IMR-90 (cell line): ENCODE results near the gene DUSP14. TPM values are rescaled to one million over a fixed set of nuclear protein-coding genes. Genes with fewer than 3 reads are reported as not detected.

Experiments used
- ATAC-seq: fragments of 200-7000 bp; cut with Tn5 transposase; 2 replicates; pipeline ENCODE4 v1.9.1; 2020; ENCODE audit warnings: low read depth, mild to moderate bottlenecking, moderate library complexity
- BruUV-seq: library from RNA; stranded (reverse); fragments of 400-500 nt; replicated peaks from 2 replicates; lab custom pipeline; 2021; lab: Mats Ljungman, UMichigan
- CTCF ChIA-PET: fragments of 300-600 bp; formaldehyde crosslinking; extraction: SDS; loops from one replicate; lab custom pipeline; 2021; ENCODE audit warnings: antibody characterized with exemption; lab: Yijun Ruan, JAX
- POLR2A ChIA-PET: fragments of 300-600 bp; sonication (Branson Sonifier 250); formaldehyde crosslinking; loops from one replicate; lab custom pipeline; 2022; ENCODE audit warnings: antibody characterized with exemption; ENCODE audit not compliant: unreplicated experiment; lab: Charles Lee
- DNase-seq: peaks from one replicate; pipeline ENCODE4 v3.0.0; 2013
- H2AFZ ChIP-seq: replicated peaks from 2 replicates; pipeline ENCODE3; 2013; ENCODE audit warnings: low read length, mild to moderate bottlenecking; ENCODE audit not compliant: poor library complexity
- H2AK5ac ChIP-seq: 2 replicates; pipeline ENCODE4 v1.6.1; 2013; ENCODE audit warnings: low read depth, low read length, inconsistent platforms
- H2AK9ac ChIP-seq: replicated peaks from 2 replicates; pipeline ENCODE3; 2013; ENCODE audit warnings: mild to moderate bottlenecking, low read depth, low read length, moderate library complexity; ENCODE audit not compliant: poor library complexity
- H2BK120ac ChIP-seq: 2 replicates; pipeline ENCODE4 v1.6.1; 2013; ENCODE audit warnings: low read depth, low read length, inconsistent platforms
- H2BK15ac ChIP-seq: 3 replicates; pipeline ENCODE4 v1.6.1; 2013; ENCODE audit warnings: low read depth, low read length, inconsistent platforms
- H2BK20ac ChIP-seq: 2 replicates; pipeline ENCODE4 v1.6.1; 2013; ENCODE audit warnings: low read depth, mild to moderate bottlenecking, inconsistent platforms, low read length, moderate library complexity
- H2BK5ac ChIP-seq: 2 replicates; pipeline ENCODE4 v1.6.1; 2013; ENCODE audit warnings: mild to moderate bottlenecking, low read depth, low read length, inconsistent platforms; ENCODE audit not compliant: poor library complexity, severe bottlenecking
- H3K14ac ChIP-seq: replicated peaks from 2 replicates; pipeline ENCODE4 v1.6.1; 2013; ENCODE audit warnings: low read depth, low read length, inconsistent platforms
- H3K18ac ChIP-seq: 2 replicates; pipeline ENCODE4 v1.6.1; 2013; ENCODE audit warnings: low read depth, low read length, control low read depth
- H3K23ac ChIP-seq: 2 replicates; pipeline ENCODE4 v1.6.1; 2013; ENCODE audit warnings: low read depth, low read length, inconsistent platforms
- H3K27ac ChIP-seq: 2 replicates; pipeline ENCODE4 v1.5.1; 2013; ENCODE audit warnings: mild to moderate bottlenecking, control low read depth, low read length; ENCODE audit not compliant: insufficient read depth
- H3K27me3 ChIP-seq: 2 replicates; pipeline ENCODE4 v1.6.1; 2013; ENCODE audit warnings: low read length; ENCODE audit not compliant: control insufficient read depth, insufficient read depth
- H3K36me3 ChIP-seq: 2 replicates; pipeline ENCODE4 v1.6.1; 2013; ENCODE audit warnings: low read length, mixed read lengths; ENCODE audit not compliant: control insufficient read depth, insufficient read depth
- H3K4ac ChIP-seq: 2 replicates; pipeline ENCODE4 v1.6.1; 2013; ENCODE audit warnings: low read depth, low read length, inconsistent platforms
- H3K4me1 ChIP-seq: 2 replicates; pipeline ENCODE4 v1.6.1; 2013; ENCODE audit warnings: low read length, mixed read lengths; ENCODE audit not compliant: control insufficient read depth, insufficient read depth
- H3K4me2 ChIP-seq: 2 replicates; pipeline ENCODE4 v1.6.1; 2013; ENCODE audit warnings: low read depth, mild to moderate bottlenecking, control low read depth, low read length, moderate library complexity
- H3K4me3 ChIP-seq: 2 replicates; pipeline ENCODE4 v1.5.1; 2013; ENCODE audit warnings: low read depth, mild to moderate bottlenecking, control low read depth, low read length, moderate library complexity; ENCODE audit not compliant: insufficient read depth
- H3K56ac ChIP-seq: 2 replicates; pipeline ENCODE4 v1.6.1; 2013; ENCODE audit warnings: low read length, inconsistent platforms; ENCODE audit not compliant: insufficient read depth; ENCODE audit errors: extremely low read depth
- H3K79me1 ChIP-seq, 2 experiments: 2 replicates each; pipeline ENCODE4 v1.6.1; 2013; ENCODE audit warnings: low read length in 2 of 2, inconsistent platforms in 1 of 2, low read depth in 1 of 2
- H3K9ac ChIP-seq: 2 replicates; pipeline ENCODE4 v1.6.1; 2013; ENCODE audit warnings: low read depth, low read length, control low read depth
- H3K9me1 ChIP-seq: 2 replicates; pipeline ENCODE4 v1.6.1; 2013; ENCODE audit warnings: low read length, inconsistent platforms; ENCODE audit not compliant: insufficient read depth
- H3K9me3 ChIP-seq: 2 replicates; pipeline ENCODE4 v1.6.1; 2013; ENCODE audit warnings: low read length; ENCODE audit not compliant: control insufficient read depth, insufficient read depth
- H4K20me1 ChIP-seq: 2 replicates; pipeline ENCODE4 v1.6.1; 2013; ENCODE audit warnings: low read length, inconsistent platforms; ENCODE audit not compliant: insufficient read depth
- H4K5ac ChIP-seq: 2 replicates; pipeline ENCODE4 v1.6.1; 2013; ENCODE audit warnings: mild to moderate bottlenecking, low read depth, low read length, control low read depth
- H4K8ac ChIP-seq, 2 experiments: 2 replicates each; pipeline ENCODE4 v1.6.1; 2013; ENCODE audit warnings: low read depth in 2 of 2, low read length in 2 of 2, control low read depth in 1 of 2, inconsistent platforms in 1 of 2
- H4K91ac ChIP-seq: 2 replicates; pipeline ENCODE4 v1.6.1; 2013; ENCODE audit warnings: low read depth, low read length, inconsistent platforms; ENCODE audit not compliant: insufficient read depth
- CEBPB ChIP-seq: IDR thresholded peaks from 2 replicates; pipeline ENCODE4 v1.6.1; 2012; ENCODE audit warnings: low read depth, low read length, improper control_type of control experiment
- CHD1 ChIP-seq: IDR thresholded peaks from 2 replicates; pipeline ENCODE4 v1.6.1; 2012; ENCODE audit warnings: low read depth, low read length, improper control_type of control experiment
- FOS ChIP-seq: fragments of 150-350 bp; IDR thresholded peaks from 2 replicates; pipeline ENCODE4 v1.6.1; 2016; ENCODE audit warnings: low read depth, low read length
- MAFK ChIP-seq: IDR thresholded peaks from 2 replicates; pipeline ENCODE4 v1.6.1; 2012; ENCODE audit warnings: low read depth, low read length, improper control_type of control experiment
- MAZ ChIP-seq: IDR thresholded peaks from 2 replicates; pipeline ENCODE4 v1.6.1; 2012; ENCODE audit warnings: low read depth, mild to moderate bottlenecking, low read length, improper control_type of control experiment, moderate library complexity, borderline replicate concordance
- MXI1 ChIP-seq: IDR thresholded peaks from 2 replicates; pipeline ENCODE4 v1.6.1; 2012; ENCODE audit warnings: low read depth, mild to moderate bottlenecking, low read length, moderate library complexity, borderline replicate concordance
- NFE2L2 ChIP-seq: fragments of 150-350 bp; IDR thresholded peaks from 2 replicates; pipeline ENCODE4 v1.6.1; 2016; ENCODE audit warnings: low read depth, mild to moderate bottlenecking, low read length
- POLR2A ChIP-seq: IDR thresholded peaks from 2 replicates; pipeline ENCODE4 v1.6.1; 2012; ENCODE audit warnings: mild to moderate bottlenecking, low read depth, low read length
- RAD21 ChIP-seq: IDR thresholded peaks from 2 replicates; pipeline ENCODE4 v1.6.1; 2012; ENCODE audit warnings: low read length, improper control_type of control experiment
- RCOR1 ChIP-seq: IDR thresholded peaks from 2 replicates; pipeline ENCODE4 v1.6.1; 2012; ENCODE audit warnings: mild to moderate bottlenecking, low read length, improper control_type of control experiment; ENCODE audit not compliant: insufficient replicate concordance
- RFX5 ChIP-seq: IDR thresholded peaks from 2 replicates; pipeline ENCODE4 v1.8.0; 2012; ENCODE audit warnings: low read depth, mild to moderate bottlenecking, low read length, moderate library complexity
- SMC3 ChIP-seq: fragments of 150-350 bp; IDR thresholded peaks from 2 replicates; pipeline ENCODE4 v1.6.1; 2016; ENCODE audit warnings: low read depth, mild to moderate bottlenecking, antibody characterized with exemption, low read length, moderate library complexity
- WGBS, 2 experiments: methylation state at CpG; one replicate each; pipeline versions ENCODE4 v1.1.5 to v1.1.7; 2013; ENCODE audit warnings: missing lambda C conversion rate in 2 of 2; ENCODE audit not compliant: insufficient read length in 1 of 2; ENCODE audit errors: extremely low coverage in 2 of 2; 5-methylcytosine and 5-hydroxymethylcytosine counted together
- dilution Hi-C: fragments of 300-500 bp; cut with HindIII; formaldehyde crosslinking; loops from one replicate; pipeline ENCODE4 v1.14.3; 2018; ENCODE audit warnings: low sequenced_read_pairs; ENCODE audit not compliant: unreplicated experiment
- in situ Hi-C: fragments of 300-500 bp; cut with MboI; formaldehyde crosslinking; loops from 3 replicates; pipeline ENCODE4 v1.14.3; 2019; ENCODE audit warnings: low sequenced_read_pairs, inconsistent platforms, mixed read lengths
- intact Hi-C: fragments of 100-400 bp; cut with micrococcal nuclease; formaldehyde crosslinking; loops from 2 replicates; pipeline ENCODE4 v1.10.0; 2022
- polyA plus RNA-seq, 3 experiments: library from polyadenylated mRNA; depleted of rRNA; stranded (reverse); fragments of >200 nt; gene quantifications; 2 replicates each; pipeline ENCODE4 v1.2.3, GENCODE V29; 2012; ENCODE audit warnings: low replicate concordance in 1 of 3
- total RNA-seq: library from RNA; depleted of rRNA; stranded (reverse); fragments of >200 nt; gene quantifications from 2 replicates; pipeline ENCODE4 v1.2.3, GENCODE V29; 2012
- TF ChIP-seq, protein P1 (sequence below): fragments of 150-350 bp; IDR thresholded peaks from 2 replicates; pipeline ENCODE4 v1.6.1; 2016; ENCODE audit warnings: low read depth, mild to moderate bottlenecking, low read length, moderate library complexity, borderline replicate concordance
- TF ChIP-seq, protein P2 (sequence below): fragments of 150-350 bp; IDR thresholded peaks from 2 replicates; pipeline ENCODE4 v1.6.1; 2017; ENCODE audit warnings: mild to moderate bottlenecking, antibody characterized with exemption, low read length, low read depth
- TF ChIP-seq, protein P3 (sequence below): conservative IDR thresholded peaks from 2 replicates; pipeline ENCODE4 v1.5.1; 2012; ENCODE audit warnings: mild to moderate bottlenecking, low read depth, low read length, improper control_type of control experiment

DUSP14 gene
- total and polyA plus RNA-seq, 2 of the 4 experiments (the other 2 are of a cell fraction) = 97.5 to 127 TPM

DNA sequence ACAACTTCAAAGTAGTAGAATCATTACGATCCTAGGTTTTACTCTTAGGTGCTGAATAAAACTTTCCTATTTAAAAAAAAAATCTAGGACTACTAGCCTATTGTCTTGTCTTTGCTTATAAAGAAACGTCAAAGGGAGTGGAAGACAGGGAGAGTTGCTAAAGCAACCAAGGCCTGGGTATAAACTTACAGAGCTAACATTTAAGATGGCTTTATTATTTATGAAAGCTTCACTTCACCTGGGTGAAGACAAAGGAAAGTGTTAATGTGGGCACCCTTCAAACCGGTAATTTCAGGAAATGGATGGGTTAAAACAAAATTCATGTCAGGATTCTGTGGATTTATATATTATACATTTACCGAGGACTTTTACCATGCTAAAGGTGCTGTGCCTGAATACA is 2.5 kb downstream of the DUSP14 start:
- H4K20me1 ChIP-seq = peaks cover 59% of the 10 kb centered on the region
- dilution Hi-C loops = no loop called here
- peak overlapping the region; percentile 37; the same call in 1 of the 2 replicates for H4K91ac ChIP-seq
- no peak for ATAC-seq
- H3K36me3 ChIP-seq = no peaks in the 10 kb centered on the region; the same call in 1 of the 2 replicates
- H2AFZ ChIP-seq = no peak overlapping the region
- H3K18ac ChIP-seq = no peak overlapping the region; the same call in 1 of the 2 replicates
- H3K4me3 ChIP-seq = peak overlapping the region; percentile 95; the same call in 1 of the 2 replicates
- TF ChIP-seq, protein P1, sequence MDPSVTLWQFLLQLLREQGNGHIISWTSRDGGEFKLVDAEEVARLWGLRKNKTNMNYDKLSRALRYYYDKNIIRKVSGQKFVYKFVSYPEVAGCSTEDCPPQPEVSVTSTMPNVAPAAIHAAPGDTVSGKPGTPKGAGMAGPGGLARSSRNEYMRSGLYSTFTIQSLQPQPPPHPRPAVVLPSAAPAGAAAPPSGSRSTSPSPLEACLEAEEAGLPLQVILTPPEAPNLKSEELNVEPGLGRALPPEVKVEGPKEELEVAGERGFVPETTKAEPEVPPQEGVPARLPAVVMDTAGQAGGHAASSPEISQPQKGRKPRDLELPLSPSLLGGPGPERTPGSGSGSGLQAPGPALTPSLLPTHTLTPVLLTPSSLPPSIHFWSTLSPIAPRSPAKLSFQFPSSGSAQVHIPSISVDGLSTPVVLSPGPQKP = no peak
- TF ChIP-seq SMC3 (no peak), RFX5 (no peak), FOS (no peak), POLR2A (no peak), NFE2L2 (no peak), RCOR1 (no peak), RAD21 (no peak), CHD1 (no peak), MAZ (no peak), MAFK (no peak), CEBPB (no peak), MXI1 (no peak)
- TF ChIP-seq, protein P2, sequence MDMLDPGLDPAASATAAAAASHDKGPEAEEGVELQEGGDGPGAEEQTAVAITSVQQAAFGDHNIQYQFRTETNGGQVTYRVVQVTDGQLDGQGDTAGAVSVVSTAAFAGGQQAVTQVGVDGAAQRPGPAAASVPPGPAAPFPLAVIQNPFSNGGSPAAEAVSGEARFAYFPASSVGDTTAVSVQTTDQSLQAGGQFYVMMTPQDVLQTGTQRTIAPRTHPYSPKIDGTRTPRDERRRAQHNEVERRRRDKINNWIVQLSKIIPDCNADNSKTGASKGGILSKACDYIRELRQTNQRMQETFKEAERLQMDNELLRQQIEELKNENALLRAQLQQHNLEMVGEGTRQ = no peak
- TF ChIP-seq, protein P3, sequence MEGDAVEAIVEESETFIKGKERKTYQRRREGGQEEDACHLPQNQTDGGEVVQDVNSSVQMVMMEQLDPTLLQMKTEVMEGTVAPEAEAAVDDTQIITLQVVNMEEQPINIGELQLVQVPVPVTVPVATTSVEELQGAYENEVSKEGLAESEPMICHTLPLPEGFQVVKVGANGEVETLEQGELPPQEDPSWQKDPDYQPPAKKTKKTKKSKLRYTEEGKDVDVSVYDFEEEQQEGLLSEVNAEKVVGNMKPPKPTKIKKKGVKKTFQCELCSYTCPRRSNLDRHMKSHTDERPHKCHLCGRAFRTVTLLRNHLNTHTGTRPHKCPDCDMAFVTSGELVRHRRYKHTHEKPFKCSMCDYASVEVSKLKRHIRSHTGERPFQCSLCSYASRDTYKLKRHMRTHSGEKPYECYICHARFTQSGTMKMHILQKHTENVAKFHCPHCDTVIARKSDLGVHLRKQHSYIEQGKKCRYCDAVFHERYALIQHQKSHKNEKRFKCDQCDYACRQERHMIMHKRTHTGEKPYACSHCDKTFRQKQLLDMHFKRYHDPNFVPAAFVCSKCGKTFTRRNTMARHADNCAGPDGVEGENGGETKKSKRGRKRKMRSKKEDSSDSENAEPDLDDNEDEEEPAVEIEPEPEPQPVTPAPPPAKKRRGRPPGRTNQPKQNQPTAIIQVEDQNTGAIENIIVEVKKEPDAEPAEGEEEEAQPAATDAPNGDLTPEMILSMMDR = no peak
- H4K8ac ChIP-seq = peak overlapping the region in 1 of 2 experiments; percentile 74; a peak in 2 of 4 replicates
- in situ Hi-C loops = no loop called here
- no peak overlapping the region for H2AK9ac ChIP-seq
- no peak overlapping the region for H3K27ac ChIP-seq
- H3K23ac ChIP-seq = peak overlapping the region; percentile 86
- H3K27me3 ChIP-seq = no peaks in the 10 kb centered on the region
- H3K4ac ChIP-seq = peak overlapping the region; percentile 62; the same call in 1 of the 2 replicates
- ChIA-PET CTCF (no interaction called here), POLR2A (no interaction called here)
- WGBS, 2 experiments = no CpG with 5 or more reads among the region's 4 CpGs
- H2AK5ac ChIP-seq = peak overlapping the region; percentile 68; the same call in 1 of the 2 replicates
- BruUV-seq = no TSS peak
- no peak overlapping the region for H4K5ac ChIP-seq
- H3K9me3 ChIP-seq = no peaks in the 10 kb centered on the region
- H3K4me1 ChIP-seq = peaks cover 17% of the 10 kb centered on the region
- H3K56ac ChIP-seq = peak overlapping the region; percentile 41; the same call in 1 of the 2 replicates
- H2BK5ac ChIP-seq = peak overlapping the region; percentile 85
- peak overlapping the region; percentile 58; the same call in 1 of the 2 replicates for H2BK20ac ChIP-seq
- H3K9me1 ChIP-seq = peaks cover 12% of the 10 kb centered on the region
- H3K79me1 ChIP-seq = peaks cover 0 to 43% of the 10 kb centered on the region in 2 experiments; a peak in 2 of 4 replicates
- intact Hi-C loops = loop anchor here (5.0 kb wide), 2 partner anchors 45 to 890 kb away; partner anchors contain the start of gene MRM1
- peak overlapping the region; percentile 58 for H3K14ac ChIP-seq
- peak overlapping the region; percentile 72 for H2BK120ac ChIP-seq
- peak overlapping the region; percentile 18; the same call in 1 of the 2 replicates for H3K9ac ChIP-seq
- peak overlapping the region; percentile 81; the same call in 2 of the 3 replicates for H2BK15ac ChIP-seq
- H3K4me2 ChIP-seq = peak overlapping the region; percentile 61; the same call in 1 of the 2 replicates
- no peak for DNase-seq
